Activated CD8-positive, alpha-beta T cell treated with anti-CD3 and anti-CD28 coated beads, Interleukin-2, amount 10 ng/mL, durations not matched to agents 7 days and 5 days (primary cell): ENCODE data around the gene DLG2. TPM values are rescaled to one million over a fixed set of nuclear protein-coding genes. Genes with fewer than 3 reads are reported as not detected.

ENCODE experiments used
- ATAC-seq: fragments of 150-1000 bp; cut with Tn5 transposase; one replicate; pipeline ENCODE4 v1.10.0; 2021; ENCODE audit warnings: moderate library complexity
- CTCF ChIA-PET: fragments of 350-600 bp; sonication (Branson Sonifier 250); formaldehyde crosslinking; loops from one replicate; lab custom pipeline; 2021; ENCODE audit warnings: antibody characterized with exemption; lab: Charles Lee
- POLR2A ChIA-PET: fragments of 350-600 bp; sonication (Branson Sonifier 250); formaldehyde crosslinking; loops from one replicate; lab custom pipeline; 2021; ENCODE audit warnings: antibody characterized with exemption; lab: Charles Lee
- DNase-seq: peaks from one replicate; pipeline ENCODE4 v3.0.0-alpha.2; 2020
- H3K27ac Mint-ChIP-seq: one replicate; pipeline ENCODE4 v1.8.0; 2021; ENCODE audit warnings: mild to moderate bottlenecking, mixed read lengths
- H3K27me3 Mint-ChIP-seq: one replicate; pipeline ENCODE4 v1.8.0; 2021; ENCODE audit warnings: low read depth, mixed read lengths
- H3K36me3 Mint-ChIP-seq: one replicate; pipeline ENCODE4 v1.8.0; 2021; ENCODE audit warnings: low read depth, mixed read lengths
- H3K4me1 Mint-ChIP-seq: one replicate; pipeline ENCODE4 v1.8.0; 2021; ENCODE audit warnings: low read depth, mixed read lengths
- H3K4me3 Mint-ChIP-seq: one replicate; pipeline ENCODE4 v1.8.0; 2021; ENCODE audit warnings: mild to moderate bottlenecking, mixed read lengths
- H3K9me3 Mint-ChIP-seq: one replicate; pipeline ENCODE4 v1.8.0; 2022; ENCODE audit warnings: mixed read lengths; ENCODE audit not compliant: insufficient read depth
- total RNA-seq, 2 experiments: library from RNA; stranded (reverse); gene quantifications; one replicate each; pipeline ENCODE4 v1.2.3, GENCODE V29; 2021

Gene DLG2
- total RNA-seq, 2 experiments from 2014 or later: 1.3 to 1.6 TPM

- peaks cover 3% of the 10 kb centered on the region for H3K9me3 Mint-ChIP-seq
- no peaks in the 10 kb centered on the region for H3K27me3 Mint-ChIP-seq
- ATAC-seq: no peak
- H3K36me3 Mint-ChIP-seq: no peaks in the 10 kb centered on the region
- ChIA-PET POLR2A (no interaction called here), CTCF (no interaction called here)
- no peak overlapping the region for H3K4me3 Mint-ChIP-seq
- H3K27ac Mint-ChIP-seq: no peak overlapping the region
- no peaks in the 10 kb centered on the region for H3K4me1 Mint-ChIP-seq
- DNase-seq: no peak
These were observed 992.8 kb downstream of the DLG2 start for GRCh38 chr11:84634309-84634708.

GRCh38 chr11:84628871-84629620 is 998.1 kb downstream of the DLG2 start:
- Mint-ChIP-seq H3K27me3 (no peaks in the 10 kb centered on the region), H3K4me1 (no peaks in the 10 kb centered on the region), H3K27ac (no peak overlapping the region), H3K4me3 (no peak overlapping the region), H3K36me3 (no peaks in the 10 kb centered on the region), H3K9me3 (no peaks in the 10 kb centered on the region)
- CTCF ChIA-PET: interaction anchor here (1.2 kb wide), 1 partner anchor 12 kb away, joined by 4 read pairs; no protein-coding TSS in a partner anchor
- POLR2A ChIA-PET: no interaction called here
- DNase-seq (no peak), ATAC-seq (no peak)

- H3K4me1 Mint-ChIP-seq: no peaks in the 10 kb centered on the region
- H3K4me3 Mint-ChIP-seq: no peak overlapping the region
- POLR2A ChIA-PET: no interaction called here
These were observed 1000.9 kb downstream of the DLG2 start for GRCh38 chr11:84626256-84626655.

GRCh38 chr11:84612645-84613044 is 1014.5 kb downstream of the DLG2 start:
- Mint-ChIP-seq H3K36me3 (no peaks in the 10 kb centered on the region), H3K27me3 (no peaks in the 10 kb centered on the region), H3K27ac (no peak overlapping the region), H3K9me3 (no peaks in the 10 kb centered on the region), H3K4me1 (no peaks in the 10 kb centered on the region), H3K4me3 (no peak overlapping the region)
- ChIA-PET CTCF (no interaction called here), POLR2A (no interaction called here)
- DNase-seq (no peak), ATAC-seq (no peak)

More at GRCh38 chr11:84626256-84626655, 1000.9 kb downstream of the DLG2 start:
- CTCF ChIA-PET: no interaction called here
- no peaks in the 10 kb centered on the region for H3K36me3 Mint-ChIP-seq
- ATAC-seq (no peak), DNase-seq (no peak)
- H3K27ac Mint-ChIP-seq: no peak overlapping the region
- no peaks in the 10 kb centered on the region for H3K27me3 Mint-ChIP-seq
- H3K9me3 Mint-ChIP-seq: no peaks in the 10 kb centered on the region

GRCh38 chr11:84608837-84609196 is 1018.3 kb downstream of the DLG2 start:
- POLR2A ChIA-PET: no interaction called here
- CTCF ChIA-PET: no interaction called here
- H3K36me3 Mint-ChIP-seq: no peaks in the 10 kb centered on the region
- no peaks in the 10 kb centered on the region for H3K27me3 Mint-ChIP-seq
- no peaks in the 10 kb centered on the region for H3K4me1 Mint-ChIP-seq
- ATAC-seq (no peak), DNase-seq (no peak)
- no peak overlapping the region for H3K27ac Mint-ChIP-seq
- peaks cover 4% of the 10 kb centered on the region for H3K9me3 Mint-ChIP-seq
- H3K4me3 Mint-ChIP-seq: no peak overlapping the region

GRCh38 chr11:84607975-84608836 is 1018.9 kb downstream of the DLG2 start:
- CTCF ChIA-PET: no interaction called here
- no peaks in the 10 kb centered on the region for H3K4me1 Mint-ChIP-seq
- ATAC-seq (no peak), DNase-seq (no peak)
- H3K36me3 Mint-ChIP-seq: no peaks in the 10 kb centered on the region
- H3K4me3 Mint-ChIP-seq: no peak overlapping the region
- H3K27ac Mint-ChIP-seq: no peak overlapping the region
- POLR2A ChIA-PET: no interaction called here
- H3K9me3 Mint-ChIP-seq: peaks cover 4% of the 10 kb centered on the region
- H3K27me3 Mint-ChIP-seq: no peaks in the 10 kb centered on the region

GRCh38 chr11:84594602-84595001 is 1032.5 kb downstream of the DLG2 start:
- Mint-ChIP-seq H3K36me3 (no peaks in the 10 kb centered on the region), H3K4me1 (no peaks in the 10 kb centered on the region), H3K4me3 (no peak overlapping the region), H3K27ac (no peak overlapping the region), H3K9me3 (no peaks in the 10 kb centered on the region), H3K27me3 (no peaks in the 10 kb centered on the region)
- ChIA-PET CTCF (no interaction called here), POLR2A (no interaction called here)
- no peak for ATAC-seq
- no peak for DNase-seq

GRCh38 chr11:84590106-84590505 is 1037.0 kb downstream of the DLG2 start:
- DNase-seq: no peak
- POLR2A ChIA-PET: no interaction called here
- Mint-ChIP-seq H3K36me3 (no peaks in the 10 kb centered on the region), H3K4me1 (no peaks in the 10 kb centered on the region), H3K27me3 (no peaks in the 10 kb centered on the region), H3K27ac (no peak overlapping the region), H3K4me3 (no peak overlapping the region), H3K9me3 (no peaks in the 10 kb centered on the region)
- no peak for ATAC-seq
- CTCF ChIA-PET: no interaction called here

GRCh38 chr11:84588131-84588829 is 1038.9 kb downstream of the DLG2 start:
- Mint-ChIP-seq H3K27ac (no peak overlapping the region), H3K4me3 (no peak overlapping the region), H3K36me3 (no peaks in the 10 kb centered on the region), H3K27me3 (no peaks in the 10 kb centered on the region), H3K4me1 (no peaks in the 10 kb centered on the region), H3K9me3 (no peaks in the 10 kb centered on the region)
- ChIA-PET CTCF (no interaction called here), POLR2A (no interaction called here)
- ATAC-seq (no peak), DNase-seq (no peak)

- H3K9me3 Mint-ChIP-seq: no peaks in the 10 kb centered on the region
- ChIA-PET CTCF (no interaction called here), POLR2A (no interaction called here)
- H3K36me3 Mint-ChIP-seq: no peaks in the 10 kb centered on the region
- DNase-seq (no peak), ATAC-seq (no peak)
- no peak overlapping the region for H3K27ac Mint-ChIP-seq
- no peaks in the 10 kb centered on the region for H3K27me3 Mint-ChIP-seq
- no peak overlapping the region for H3K4me3 Mint-ChIP-seq
- no peaks in the 10 kb centered on the region for H3K4me1 Mint-ChIP-seq
These were observed 1044.0 kb downstream of the DLG2 start for GRCh38 chr11:84583106-84583505.

GRCh38 chr11:84581083-84581482 is 1046.1 kb downstream of the DLG2 start:
- DNase-seq (no peak), ATAC-seq (no peak)
- no peaks in the 10 kb centered on the region for H3K27me3 Mint-ChIP-seq
- H3K4me3 Mint-ChIP-seq: no peak overlapping the region
- ChIA-PET CTCF (no interaction called here), POLR2A (no interaction called here)
- peaks cover 3% of the 10 kb centered on the region for H3K9me3 Mint-ChIP-seq
- H3K4me1 Mint-ChIP-seq: no peaks in the 10 kb centered on the region
- H3K27ac Mint-ChIP-seq: no peak overlapping the region
- no peaks in the 10 kb centered on the region for H3K36me3 Mint-ChIP-seq

- ChIA-PET CTCF (no interaction called here), POLR2A (no interaction called here)
- peaks cover 3% of the 10 kb centered on the region for H3K9me3 Mint-ChIP-seq
- DNase-seq (no peak), ATAC-seq (no peak)
- H3K4me1 Mint-ChIP-seq: no peaks in the 10 kb centered on the region
- no peak overlapping the region for H3K4me3 Mint-ChIP-seq
- H3K36me3 Mint-ChIP-seq: no peaks in the 10 kb centered on the region
- H3K27ac Mint-ChIP-seq: no peak overlapping the region
- H3K27me3 Mint-ChIP-seq: no peaks in the 10 kb centered on the region
These were observed 1046.7 kb downstream of the DLG2 start for GRCh38 chr11:84580428-84580827.
